ELF-1 (cell line): ENCODE data around the gene AFF4.
"Not testable (repeated sequence)": the region's sequence is repeated elsewhere in the genome, so short reads cannot be mapped to it uniquely, and the experiment has no call there.

ENCODE experiments used
- DNase-seq: peaks from one replicate; pipeline ENCODE4 v3.0.0-alpha.2; 2016; ENCODE audit warnings: low read depth, low spot score

Gene AFF4, protein sequence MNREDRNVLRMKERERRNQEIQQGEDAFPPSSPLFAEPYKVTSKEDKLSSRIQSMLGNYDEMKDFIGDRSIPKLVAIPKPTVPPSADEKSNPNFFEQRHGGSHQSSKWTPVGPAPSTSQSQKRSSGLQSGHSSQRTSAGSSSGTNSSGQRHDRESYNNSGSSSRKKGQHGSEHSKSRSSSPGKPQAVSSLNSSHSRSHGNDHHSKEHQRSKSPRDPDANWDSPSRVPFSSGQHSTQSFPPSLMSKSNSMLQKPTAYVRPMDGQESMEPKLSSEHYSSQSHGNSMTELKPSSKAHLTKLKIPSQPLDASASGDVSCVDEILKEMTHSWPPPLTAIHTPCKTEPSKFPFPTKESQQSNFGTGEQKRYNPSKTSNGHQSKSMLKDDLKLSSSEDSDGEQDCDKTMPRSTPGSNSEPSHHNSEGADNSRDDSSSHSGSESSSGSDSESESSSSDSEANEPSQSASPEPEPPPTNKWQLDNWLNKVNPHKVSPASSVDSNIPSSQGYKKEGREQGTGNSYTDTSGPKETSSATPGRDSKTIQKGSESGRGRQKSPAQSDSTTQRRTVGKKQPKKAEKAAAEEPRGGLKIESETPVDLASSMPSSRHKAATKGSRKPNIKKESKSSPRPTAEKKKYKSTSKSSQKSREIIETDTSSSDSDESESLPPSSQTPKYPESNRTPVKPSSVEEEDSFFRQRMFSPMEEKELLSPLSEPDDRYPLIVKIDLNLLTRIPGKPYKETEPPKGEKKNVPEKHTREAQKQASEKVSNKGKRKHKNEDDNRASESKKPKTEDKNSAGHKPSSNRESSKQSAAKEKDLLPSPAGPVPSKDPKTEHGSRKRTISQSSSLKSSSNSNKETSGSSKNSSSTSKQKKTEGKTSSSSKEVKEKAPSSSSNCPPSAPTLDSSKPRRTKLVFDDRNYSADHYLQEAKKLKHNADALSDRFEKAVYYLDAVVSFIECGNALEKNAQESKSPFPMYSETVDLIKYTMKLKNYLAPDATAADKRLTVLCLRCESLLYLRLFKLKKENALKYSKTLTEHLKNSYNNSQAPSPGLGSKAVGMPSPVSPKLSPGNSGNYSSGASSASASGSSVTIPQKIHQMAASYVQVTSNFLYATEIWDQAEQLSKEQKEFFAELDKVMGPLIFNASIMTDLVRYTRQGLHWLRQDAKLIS

GRCh38 chr5:132963171-132964104 is at the start of gene AFF4:
TSS of gene AFF4 (minus strand) at chr5:132963634. CDS start at chr5:132937189, 26,445 bp downstream.
- peak; percentile 97 for DNase-seq

- not testable (repeated sequence) for DNase-seq
Observed at GRCh38 chr5:133008455-133008854, 45.0 kb upstream of the AFF4 start.

DNA sequence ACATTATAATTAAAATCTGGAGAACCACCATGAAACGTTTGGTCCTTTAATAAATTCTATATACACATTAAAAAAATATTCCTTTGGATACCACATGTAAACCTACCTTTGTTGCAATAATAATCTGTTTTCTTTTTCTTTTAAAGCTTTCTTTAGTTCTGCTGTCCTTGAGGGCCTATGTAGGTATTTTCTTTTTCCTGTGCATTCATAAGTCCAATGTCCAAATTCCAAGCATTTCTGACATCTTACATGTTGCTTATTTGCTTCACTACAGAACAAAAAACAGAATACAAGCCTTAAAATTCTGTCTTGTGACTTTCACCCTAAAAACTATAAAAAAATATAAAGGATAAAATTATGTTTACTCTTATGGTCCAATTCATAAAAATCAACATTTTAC is 43.2 kb upstream of the AFF4 start:
- no peak for DNase-seq

DNA sequence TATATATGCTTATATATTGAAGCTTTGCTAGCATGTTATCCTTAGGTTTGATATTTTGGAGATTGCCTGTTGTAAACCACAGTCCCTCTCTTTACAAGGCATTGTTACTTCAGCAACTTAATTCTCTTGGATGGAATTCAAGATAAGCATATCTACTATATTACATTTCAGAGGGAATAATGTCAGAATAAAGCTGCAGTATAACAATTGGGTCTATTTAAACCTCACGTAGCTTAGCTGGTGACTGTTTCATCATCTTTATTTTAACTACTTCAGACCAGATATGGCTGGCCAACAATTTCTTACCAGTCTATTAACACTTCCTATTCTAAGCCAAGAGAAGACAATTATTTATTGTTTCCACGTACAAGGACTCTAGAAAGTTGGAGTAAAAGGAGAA is 35.8 kb upstream of the AFF4 start:
- DNase-seq: no peak

DNA sequence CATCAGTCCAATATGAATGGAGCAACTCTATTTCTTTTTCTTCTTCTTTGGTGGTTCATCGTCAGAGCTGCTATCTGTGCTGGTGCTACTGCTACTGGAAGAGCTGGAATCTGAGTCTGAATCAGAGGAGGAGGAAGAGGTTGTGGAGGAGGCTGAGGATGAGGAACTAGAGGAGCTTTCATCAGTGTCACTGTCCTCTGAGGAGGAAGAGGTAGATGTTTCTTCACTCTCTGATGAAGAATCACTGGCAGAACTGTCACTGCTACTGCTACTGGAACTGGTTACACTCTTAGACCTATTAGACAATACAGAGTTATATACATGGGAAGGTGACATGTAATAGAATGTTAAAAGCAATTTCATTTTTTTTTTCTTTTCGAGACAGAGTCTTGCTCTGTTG is 35.1 kb upstream of the AFF4 start:
- DNase-seq: no peak

- no peak for DNase-seq
Observed at GRCh38 chr5:132996307-132996706, 32.9 kb upstream of the AFF4 start.

DNA sequence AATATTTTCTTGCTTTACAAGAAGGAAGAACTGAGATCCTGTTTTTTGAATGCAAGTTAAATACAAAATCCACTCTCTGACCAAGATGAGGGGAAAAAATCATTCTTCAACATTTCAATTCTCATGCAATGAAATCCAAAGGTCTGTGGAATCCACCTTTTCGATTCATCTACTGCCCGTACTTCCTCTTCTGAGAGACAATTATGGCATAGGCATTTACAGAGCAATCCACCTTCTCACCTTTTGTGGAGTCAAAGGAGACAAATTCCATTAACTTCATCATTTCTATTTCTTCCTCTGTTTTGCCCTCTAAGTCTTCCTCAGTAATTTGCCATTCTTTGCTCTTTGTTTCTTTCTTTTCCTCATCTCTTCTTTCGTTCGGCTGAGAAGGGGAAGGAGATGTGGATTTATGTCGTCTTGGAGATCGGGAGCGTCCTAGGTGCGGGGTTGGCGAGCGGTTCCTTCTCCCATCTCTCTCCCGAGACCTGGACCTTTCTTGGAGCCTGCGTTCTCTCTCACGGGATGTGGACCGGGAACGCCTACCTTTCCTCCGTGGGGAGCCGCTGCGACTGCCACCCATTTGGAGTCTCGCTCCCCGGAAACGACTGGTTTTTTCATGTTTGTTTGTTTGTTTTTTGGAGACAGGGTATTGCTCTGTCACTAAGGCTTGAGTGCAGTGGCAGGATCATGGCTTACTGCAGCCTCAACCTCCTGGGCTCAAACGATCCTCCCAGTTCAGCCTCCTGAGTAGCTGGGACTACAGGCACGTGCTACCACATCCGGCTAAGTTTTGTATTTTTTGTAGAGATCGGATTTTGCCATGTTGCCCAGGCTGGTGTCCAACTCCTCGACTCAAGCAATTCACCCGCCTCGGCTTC is 24.3 kb upstream of the AFF4 start:
- peak; percentile 25 for DNase-seq

DNA sequence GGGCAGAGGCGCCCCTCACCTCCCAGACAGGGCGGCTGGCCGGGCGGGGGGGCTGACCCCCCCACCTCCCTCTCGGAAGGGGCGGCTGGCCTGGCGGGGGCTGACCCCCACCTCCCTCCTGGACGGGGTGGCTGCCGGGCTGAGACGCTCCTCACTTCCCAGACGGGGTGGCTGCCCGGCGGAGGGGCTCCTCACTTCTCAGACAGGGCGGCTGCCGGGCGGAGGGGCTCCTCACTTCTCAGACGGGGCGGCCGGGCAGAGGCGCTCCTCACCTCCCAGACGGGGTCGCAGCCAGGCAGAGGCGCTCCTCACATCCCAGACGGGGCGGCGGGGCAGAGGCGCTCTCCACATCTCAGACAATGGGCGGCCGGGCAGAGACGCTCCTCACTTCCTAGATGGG is 19.5 kb upstream of the AFF4 start:
- DNase-seq: not testable (repeated sequence)

- no peak for DNase-seq
Observed at GRCh38 chr5:132981288-132981687, 17.9 kb upstream of the AFF4 start.

DNA sequence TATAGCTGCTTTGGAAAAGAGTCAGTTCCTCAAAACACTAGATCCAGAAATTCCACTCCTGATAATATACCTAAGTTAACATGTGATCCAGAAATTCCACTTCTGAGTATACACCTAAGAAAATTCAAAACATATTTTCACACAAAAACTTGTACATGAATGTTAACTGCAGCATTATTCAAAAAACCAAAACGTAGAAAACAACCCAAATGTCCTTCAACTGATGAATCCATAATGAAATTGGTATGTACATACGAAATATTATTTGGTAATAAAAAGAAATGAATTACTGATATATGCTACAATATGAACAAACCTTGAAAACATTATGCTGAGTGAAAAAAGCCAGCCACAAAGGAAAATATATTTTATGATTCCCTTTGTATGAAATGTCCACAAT is 16.5 kb upstream of the AFF4 start:
- no peak for DNase-seq

DNA sequence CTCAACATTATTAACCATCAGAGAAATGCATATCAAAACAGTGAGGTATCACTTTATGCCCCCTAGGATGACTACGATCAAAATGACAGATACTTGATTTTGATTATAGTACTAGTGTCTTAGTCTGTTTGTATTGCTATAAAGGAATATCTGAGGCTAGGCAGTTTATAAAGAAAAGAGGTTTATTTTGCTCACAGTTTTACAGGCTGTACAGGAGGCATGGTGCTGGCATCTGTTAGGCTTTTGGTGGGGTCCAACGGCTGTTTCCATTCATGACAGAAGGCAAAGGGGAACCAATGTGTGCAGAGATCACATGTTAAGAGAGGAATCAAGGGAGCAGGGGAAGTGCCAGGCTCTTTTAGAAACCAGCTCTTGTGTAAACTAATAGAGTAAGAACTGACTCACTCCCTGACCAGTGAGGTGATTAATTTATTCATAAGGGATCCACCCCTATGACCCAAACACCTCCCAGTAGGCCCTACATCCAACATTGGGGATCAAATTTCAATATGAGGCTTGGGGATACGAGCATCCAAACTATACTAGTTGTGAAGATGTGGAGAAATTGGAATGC is 16.0 kb upstream of the AFF4 start:
- DNase-seq: no peak

DNA sequence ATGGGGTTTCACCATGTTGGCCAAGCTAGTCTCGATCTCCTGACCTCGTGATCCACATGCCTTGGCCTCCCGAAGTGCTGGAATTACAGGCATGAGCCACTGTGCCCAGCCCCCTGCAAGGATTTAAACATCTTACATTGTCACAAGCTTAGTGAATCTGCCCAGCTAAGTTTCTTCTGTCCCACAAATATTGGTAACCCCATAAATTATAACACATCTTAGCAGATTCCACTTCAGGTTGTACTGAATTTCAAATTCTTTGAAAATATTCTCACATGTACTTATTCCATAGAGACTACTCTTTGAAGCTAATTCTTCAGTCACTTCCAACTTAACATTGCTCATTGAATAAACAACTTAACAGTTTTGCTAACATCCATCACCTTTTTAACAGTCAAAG is 13.4 kb upstream of the AFF4 start:
- no peak for DNase-seq

DNA sequence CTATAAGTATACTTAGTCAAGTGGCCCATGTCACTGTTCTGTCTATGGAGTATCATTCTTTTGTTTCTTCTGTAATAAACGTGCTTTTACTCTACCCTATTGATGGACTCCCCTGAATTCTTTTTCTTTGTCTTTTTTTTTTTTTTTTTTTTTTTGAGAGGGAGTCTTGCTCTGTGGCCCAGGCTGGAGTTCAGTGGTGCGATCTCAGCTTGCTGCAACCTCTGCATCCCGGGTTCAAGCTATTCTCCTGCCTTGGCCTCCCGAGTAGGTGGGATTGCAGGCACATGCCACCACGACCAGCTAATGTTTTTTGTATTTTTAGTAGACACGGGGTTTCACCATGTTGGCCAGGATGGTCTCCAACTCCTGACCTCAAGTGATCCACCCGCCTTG is 9.0 kb upstream of the AFF4 start:
- DNase-seq: not testable (repeated sequence)

GRCh38 chr5:132971483-132972435 is 8.3 kb upstream of the AFF4 start:
- DNase-seq: peak; percentile 56

- no peak for DNase-seq
Observed at GRCh38 chr5:132965120-132965519, 1.7 kb upstream of the AFF4 start.

GRCh38 chr5:132962429-132963021 is 909 bp downstream of the AFF4 start:
- DNase-seq: peak; percentile 76

- no peak for DNase-seq
Observed at GRCh38 chr5:132961887-132962286, 1.5 kb downstream of the AFF4 start.
